Right atrium auricular region (tissue), 2 donors: ENCODE data around the gene SYT8. TPM values are rescaled to one million over a fixed set of nuclear protein-coding genes. Genes with fewer than 3 reads are reported as not detected.
A peak's percentile ranks its signal among the peaks of the same experiment; 100 is the strongest.

Experiments used
- DNase-seq: peaks from one replicate; pipeline ENCODE4 v3.0.0-alpha.2; 2019; ENCODE audit warnings: low spot score
- H3K27ac ChIP-seq, 2 donors: fragments of 200-600 bp; sonication (generic); 1 replicate in 1 of 2; 2 replicates in 1 of 2; pipeline ENCODE4 v1.5.1; 2016 to 2019
- H3K27me3 ChIP-seq, 2 donors: fragments of 200-600 bp; sonication (generic); one replicate each; pipeline versions ENCODE4 v1.5.1 to v1.6.0; 2017 to 2019
- H3K36me3 ChIP-seq: fragments of 200-600 bp; sonication (generic); one replicate; pipeline ENCODE4 v1.5.1; 2016
- H3K4me1 ChIP-seq, 2 donors: fragments of 200-600 bp; sonication (generic); one replicate each; pipeline versions ENCODE4 v1.5.1 to v1.6.0; 2017 to 2019
- H3K4me3 ChIP-seq, 2 donors: fragments of 200-600 bp; sonication (generic); 1 replicate in 1 of 2; 2 replicates in 1 of 2; pipeline ENCODE4 v1.5.1; 2017 to 2019; ENCODE audit warnings: mild to moderate bottlenecking in 1 of 2, moderate library complexity in 1 of 2
- H3K9me3 ChIP-seq, 2 donors: fragments of 200-600 bp; sonication (generic); one replicate each; pipeline ENCODE4 v1.5.1; 2019
- CTCF ChIP-seq, 2 donors: fragments of 200-600 bp; sonication (generic); IDR thresholded peaks; one replicate each; pipeline ENCODE4 v1.5.1; 2019; ENCODE audit warnings: antibody characterized with exemption in 2 of 2
- total RNA-seq, 2 donors: library from RNA; depleted of rRNA; stranded (reverse); fragments of >200 nt; gene quantifications; one replicate each; pipeline ENCODE4 v1.1.0, GENCODE V29; 2016

The SYT8 gene
- total RNA-seq, 2 donors from 2014 or later: not detected

GRCh38 chr11:1840780-1841480 lies 6.1 kb downstream of the SYT8 start:
- H3K27ac ChIP-seq: no peak overlapping the region
- no peak for DNase-seq
- H3K4me1 ChIP-seq: peaks cover 0 to 35% of the 10 kb centered on the region in 2 donors
- no peaks in the 10 kb centered on the region for H3K36me3 ChIP-seq
- H3K27me3 ChIP-seq: no peaks in the 10 kb centered on the region
- no peaks in the 10 kb centered on the region for H3K9me3 ChIP-seq
- no peak for TF ChIP-seq CTCF (IDR thresholded peaks at IDR 0.05)
- H3K4me3 ChIP-seq: no peak overlapping the region

GRCh38 chr11:1841511-1842148 lies 6.8 kb downstream of the SYT8 start:
- Histone ChIP-seq H3K4me1 (peaks cover 0 to 35% of the 10 kb centered on the region in 2 donors), H3K27me3 (no peaks in the 10 kb centered on the region), H3K9me3 (no peaks in the 10 kb centered on the region), H3K4me3 (no peak overlapping the region), H3K36me3 (no peaks in the 10 kb centered on the region), H3K27ac (peak overlapping the region in 1 of 2 donors; percentile 35)
- TF ChIP-seq CTCF (IDR thresholded peaks at IDR 0.05): no peak
- no peak for DNase-seq

GRCh38 chr11:1842149-1843097 lies 7.6 kb downstream of the SYT8 start:
- H3K36me3 ChIP-seq: no peaks in the 10 kb centered on the region
- H3K4me3 ChIP-seq: no peak overlapping the region
- H3K27ac ChIP-seq: peak overlapping the region in 1 of 2 donors; percentile 35
- TF ChIP-seq CTCF (IDR thresholded peaks at IDR 0.05): no peak
- H3K4me1 ChIP-seq: peaks cover 0 to 33% of the 10 kb centered on the region in 2 donors
- no peaks in the 10 kb centered on the region for H3K9me3 ChIP-seq
- DNase-seq: no peak
- H3K27me3 ChIP-seq: no peaks in the 10 kb centered on the region

- H3K27me3 ChIP-seq: no peaks in the 10 kb centered on the region
- no peak overlapping the region for H3K4me3 ChIP-seq
- no peak for DNase-seq
- no peak for TF ChIP-seq CTCF (IDR thresholded peaks at IDR 0.05)
- H3K9me3 ChIP-seq: no peaks in the 10 kb centered on the region
- H3K4me1 ChIP-seq: peaks cover 0 to 27% of the 10 kb centered on the region in 2 donors
- H3K36me3 ChIP-seq: no peaks in the 10 kb centered on the region
- peak overlapping the region in 1 of 2 donors; percentile 35 for H3K27ac ChIP-seq
These were observed 8.3 kb downstream of the SYT8 start for GRCh38 chr11:1843098-1843473.

- no peak overlapping the region for H3K27ac ChIP-seq
- H3K27me3 ChIP-seq: no peaks in the 10 kb centered on the region
- no peaks in the 10 kb centered on the region for H3K9me3 ChIP-seq
- peaks cover 0 to 26% of the 10 kb centered on the region in 2 donors for H3K4me1 ChIP-seq
- TF ChIP-seq CTCF (IDR thresholded peaks at IDR 0.05): no peak
- H3K4me3 ChIP-seq: no peak overlapping the region
- no peaks in the 10 kb centered on the region for H3K36me3 ChIP-seq
- no peak for DNase-seq
These were observed 9.0 kb downstream of the SYT8 start for GRCh38 chr11:1843796-1844195.
